PC-9 (cell line): ENCODE measurements around the gene CHIC2.

ENCODE experiments used
- CTCF ChIP-seq: fragments of 200-600 bp; sonication (generic); conservative IDR thresholded peaks from 2 replicates; pipeline ENCODE4 v1.6.1; 2017; ENCODE audit warnings: mixed run types, antibody characterized with exemption, mild to moderate bottlenecking, moderate library complexity
- EZH2 ChIP-seq: fragments of 200-600 bp; sonication (generic); IDR thresholded peaks from 2 replicates; pipeline ENCODE4 v1.8.0; 2017; ENCODE audit warnings: antibody characterized with exemption, low read depth

GRCh38 chr4:54055494-54055893 is 8.9 kb downstream of the CHIC2 start:
- TF ChIP-seq CTCF (no peak), EZH2 (no peak)
